Measurements from ENCODE around the gene TMEM91. TPM values are rescaled to one million over a fixed set of nuclear protein-coding genes. Genes with fewer than 3 reads are reported as not detected.
"Not testable (repeated sequence)": the region's sequence is repeated elsewhere in the genome, so short reads cannot be mapped to it uniquely, and the experiment has no call there.

Gene TMEM91
- polyA plus RNA-seq, 3 donors from 2014 or later = 5.2 to 7.0 (median 6.1) TPM

DNA sequence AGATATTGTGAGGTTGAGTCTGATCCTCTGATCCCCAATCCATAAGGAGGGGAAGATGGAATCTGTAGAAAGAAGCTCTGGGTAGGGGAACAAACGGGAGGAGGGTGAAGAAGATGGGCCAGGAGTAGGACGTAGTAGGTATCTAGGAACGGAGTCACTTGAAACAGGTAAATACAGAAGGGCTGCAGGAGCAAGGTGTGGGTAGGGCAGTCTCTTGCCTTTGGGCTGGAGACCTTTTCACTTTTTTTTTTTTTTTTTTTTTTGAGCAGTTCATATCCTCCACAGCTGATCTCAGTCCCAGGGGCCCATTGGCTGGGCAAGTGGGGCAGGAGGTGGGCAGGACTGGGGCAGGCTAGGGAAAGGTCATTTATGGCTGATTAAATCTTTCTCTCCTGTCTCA, 22.8 kb downstream of the TMEM91 start:
- DNase-seq = no peak
- H3K4me1 Mint-ChIP-seq = peaks cover 37 to 57% of the 10 kb centered on the region in 2 donors
- peak overlapping the region in 5 of 6 donors; percentile 27 to 100 (median 57) for H3K27ac Mint-ChIP-seq

DNA sequence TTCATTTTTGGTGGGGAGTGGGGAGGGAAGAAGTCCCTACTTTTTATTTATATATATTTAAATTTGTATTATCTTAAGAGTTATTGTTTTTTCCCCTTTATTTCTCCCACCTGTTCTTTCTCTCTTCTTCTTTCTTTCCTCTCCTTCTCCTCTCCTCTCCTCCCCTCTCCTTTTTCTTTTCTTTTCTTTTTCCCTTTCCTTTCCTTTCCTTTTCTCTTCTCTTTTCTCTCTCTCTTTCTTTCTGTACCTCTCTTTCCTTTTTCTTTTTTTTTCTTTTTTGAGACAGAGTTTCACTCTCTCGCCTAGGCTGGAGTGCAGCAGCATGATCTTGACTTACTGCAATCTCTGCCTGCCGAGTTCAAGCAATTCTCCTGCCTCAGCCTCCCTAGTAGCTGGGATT, 23.2 kb downstream of the TMEM91 start:
- Mint-ChIP-seq H3K9me3 (no peaks in the 10 kb centered on the region), H3K36me3 (peaks cover 0 to 4% (median 0%) of the 10 kb centered on the region in 3 donors), H3K27ac (peak overlapping the region in 3 of 6 donors; percentile 46 to 84 (median 83)), H3K4me1 (peaks cover 37 to 57% of the 10 kb centered on the region in 2 donors), H3K4me3 (peak overlapping the region; percentile 30 to 98 (median 95)), H3K27me3 (ENCODE audit: low read depth in 3 of 3) (peaks cover 0 to 11% (median 8%) of the 10 kb centered on the region in 3 donors)
- no peak for DNase-seq

More for the DNA sequence above, 22.8 kb downstream of the TMEM91 start:
- Mint-ChIP-seq H3K4me3 (peak overlapping the region; percentile 95 to 99 (median 97)), H3K9me3 (no peaks in the 10 kb centered on the region), H3K36me3 (peaks cover 0 to 4% (median 0%) of the 10 kb centered on the region in 3 donors), H3K27me3 (ENCODE audit: low read depth in 3 of 3) (peaks cover 0 to 11% (median 8%) of the 10 kb centered on the region in 3 donors)

- H3K9me3 Mint-ChIP-seq = no peaks in the 10 kb centered on the region
- DNase-seq = no peak
- H3K27ac Mint-ChIP-seq = peak overlapping the region in 2 of 6 donors; percentile 36 to 71
- H3K4me3 Mint-ChIP-seq = peak overlapping the region in 1 of 5 donors; percentile 8
- H3K27me3 Mint-ChIP-seq (ENCODE audit: low read depth in 3 of 3) = peaks cover 0 to 9% (median 8%) of the 10 kb centered on the region in 3 donors
- H3K36me3 Mint-ChIP-seq = peaks cover 0 to 4% (median 0%) of the 10 kb centered on the region in 3 donors
- peaks cover 28 to 42% of the 10 kb centered on the region in 2 donors for H3K4me1 Mint-ChIP-seq
Observed at GRCh38 chr19:41401483-41401882, 25.1 kb downstream of the TMEM91 start.

- Mint-ChIP-seq H3K4me3 (no peak overlapping the region), H3K36me3 (peaks cover 0 to 4% (median 0%) of the 10 kb centered on the region in 3 donors), H3K9me3 (no peaks in the 10 kb centered on the region), H3K27ac (peak overlapping the region in 1 of 6 donors; percentile 30), H3K27me3 (ENCODE audit: low read depth in 3 of 3) (peaks cover 0 to 7% (median 7%) of the 10 kb centered on the region in 3 donors), H3K4me1 (peaks cover 24 to 37% of the 10 kb centered on the region in 2 donors)
- no peak for DNase-seq
Observed at GRCh38 chr19:41402010-41402409, 25.7 kb downstream of the TMEM91 start.

DNA sequence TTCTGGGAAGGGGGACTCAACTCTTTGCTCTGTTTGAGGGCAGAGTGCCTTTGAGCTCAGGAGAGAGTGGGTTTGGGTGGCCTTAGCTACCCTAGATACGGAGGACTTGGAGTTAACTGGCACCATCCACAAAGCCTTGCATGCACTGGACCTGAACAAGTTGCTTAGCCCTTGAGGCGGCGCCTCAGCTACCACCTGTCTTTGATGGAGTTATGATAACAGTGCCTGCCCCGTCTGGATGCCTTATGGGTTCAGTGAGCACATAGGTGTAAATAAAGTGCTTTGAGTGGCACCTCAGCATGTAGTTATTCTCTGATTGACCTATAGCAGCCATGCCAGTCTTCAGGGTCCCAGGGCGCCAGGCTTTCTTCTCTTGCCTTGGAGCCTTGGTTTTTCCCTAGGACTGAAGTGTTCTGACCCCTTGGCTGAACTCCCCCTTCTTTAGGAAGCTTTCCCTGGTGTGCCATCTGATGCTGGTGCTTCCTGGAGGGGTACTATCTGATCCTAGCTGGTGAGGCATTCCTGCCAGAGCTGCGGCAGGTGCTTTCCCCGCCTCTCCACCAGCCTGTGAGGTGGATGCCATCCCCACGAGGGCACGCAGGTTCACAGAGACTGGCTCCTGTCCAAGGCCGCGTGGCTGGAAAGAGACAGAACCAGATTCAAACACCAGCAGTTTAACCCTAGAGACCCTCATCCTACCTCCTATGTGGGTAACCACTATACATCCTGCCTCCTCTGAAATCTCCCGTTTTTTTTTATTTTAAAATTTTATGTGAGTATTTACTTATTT, 27.0 kb downstream of the TMEM91 start:
- Mint-ChIP-seq H3K4me1 (peaks cover 15 to 23% of the 10 kb centered on the region in 2 donors), H3K27ac (peak overlapping the region in 1 of 6 donors; percentile 12), H3K36me3 (peaks cover 0 to 4% (median 0%) of the 10 kb centered on the region in 3 donors), H3K4me3 (no peak overlapping the region), H3K9me3 (no peaks in the 10 kb centered on the region), H3K27me3 (ENCODE audit: low read depth in 3 of 3) (peaks cover 0 to 2% (median 1%) of the 10 kb centered on the region in 3 donors)
- no peak for DNase-seq

GRCh38 chr19:41405776-41406175, 29.4 kb downstream of the TMEM91 start:
- Mint-ChIP-seq H3K36me3 (peaks cover 0 to 10% (median 0%) of the 10 kb centered on the region in 3 donors), H3K27me3 (ENCODE audit: low read depth in 3 of 3) (peaks cover 0 to 4% (median 0%) of the 10 kb centered on the region in 3 donors), H3K27ac (no peak overlapping the region), H3K9me3 (no peaks in the 10 kb centered on the region), H3K4me1 (peaks cover 18 to 24% of the 10 kb centered on the region in 2 donors), H3K4me3 (no peak overlapping the region)
- no peak for DNase-seq

GRCh38 chr19:41407271-41407670, 30.9 kb downstream of the TMEM91 start:
- DNase-seq = no peak
- Mint-ChIP-seq H3K9me3 (no peaks in the 10 kb centered on the region), H3K36me3 (peaks cover 0 to 11% (median 3%) of the 10 kb centered on the region in 3 donors), H3K4me3 (no peak overlapping the region), H3K4me1 (peaks cover 15 to 18% of the 10 kb centered on the region in 2 donors), H3K27ac (no peak overlapping the region), H3K27me3 (ENCODE audit: low read depth in 3 of 3) (peaks cover 0 to 4% (median 0%) of the 10 kb centered on the region in 3 donors)

GRCh38 chr19:41408256-41408655, 31.9 kb downstream of the TMEM91 start:
- Mint-ChIP-seq H3K27me3 (ENCODE audit: low read depth in 3 of 3) (peaks cover 0 to 4% (median 0%) of the 10 kb centered on the region in 3 donors), H3K4me1 (peaks cover 15 to 18% of the 10 kb centered on the region in 2 donors), H3K36me3 (peaks cover 0 to 11% (median 3%) of the 10 kb centered on the region in 3 donors), H3K9me3 (no peaks in the 10 kb centered on the region), H3K27ac (no peak overlapping the region), H3K4me3 (no peak overlapping the region)
- DNase-seq = no peak

DNA sequence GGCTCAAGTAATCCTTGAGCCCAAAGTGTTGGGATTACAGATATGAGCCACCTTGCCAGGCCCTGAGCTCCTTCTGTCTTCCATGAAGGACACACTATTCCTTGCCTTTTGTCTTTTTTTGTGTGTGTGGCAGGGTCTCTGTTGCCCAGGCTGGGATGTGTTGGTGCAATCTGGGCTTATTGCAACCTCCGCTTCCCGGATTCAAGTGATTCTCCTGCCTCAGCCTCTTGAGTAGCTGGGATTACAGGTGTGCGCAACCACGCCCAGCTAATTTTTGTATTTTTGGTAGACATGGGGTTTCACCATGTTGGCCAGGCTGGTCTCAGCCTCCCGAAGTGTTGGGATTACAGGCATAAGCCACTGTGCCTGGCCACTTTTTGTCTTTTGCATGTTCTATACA, 32.5 kb downstream of the TMEM91 start:
- not testable (repeated sequence) for H3K9me3 Mint-ChIP-seq; H3K27ac Mint-ChIP-seq; H3K4me3 Mint-ChIP-seq; H3K27me3 Mint-ChIP-seq (ENCODE audit: low read depth in 3 of 3); DNase-seq
- Mint-ChIP-seq H3K4me1 (peaks cover 15 to 18% of the 10 kb centered on the region in 2 donors), H3K36me3 (peaks cover 4 to 17% (median 7%) of the 10 kb centered on the region in 3 donors)

DNA sequence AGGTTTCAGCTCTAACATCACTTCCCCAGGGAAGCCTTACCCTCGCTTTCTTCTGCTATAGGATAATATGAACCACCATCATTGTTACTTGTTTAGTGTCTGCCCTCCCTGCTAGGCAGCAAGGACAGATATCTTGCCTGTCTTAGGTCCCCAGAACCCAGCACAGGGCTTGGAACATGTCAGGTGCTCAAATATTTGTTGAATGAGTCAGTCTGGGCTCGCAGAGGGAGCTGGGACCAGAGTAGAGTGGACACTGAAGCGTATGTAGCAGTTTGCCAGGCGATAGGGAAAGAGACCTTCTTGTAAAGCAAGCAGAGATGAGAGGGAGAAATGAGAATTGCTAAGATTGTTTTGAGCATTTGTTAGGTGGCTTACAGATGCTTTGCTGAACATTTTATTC, 33.0 kb downstream of the TMEM91 start:
- H3K9me3 Mint-ChIP-seq = no peaks in the 10 kb centered on the region
- peaks cover 0 to 4% (median 0%) of the 10 kb centered on the region in 3 donors for H3K27me3 Mint-ChIP-seq (ENCODE audit: low read depth in 3 of 3)
- DNase-seq = no peak
- peaks cover 15 to 18% of the 10 kb centered on the region in 2 donors for H3K4me1 Mint-ChIP-seq
- H3K4me3 Mint-ChIP-seq = peak overlapping the region in 4 of 5 donors; percentile 46 to 55 (median 49)
- H3K36me3 Mint-ChIP-seq = peaks cover 7 to 20% (median 7%) of the 10 kb centered on the region in 3 donors
- peak overlapping the region in 4 of 6 donors; percentile 36 to 74 (median 48) for H3K27ac Mint-ChIP-seq

- no peaks in the 10 kb centered on the region for H3K9me3 Mint-ChIP-seq
- peak overlapping the region in 5 of 6 donors; percentile 46 to 74 (median 66) for H3K27ac Mint-ChIP-seq
- DNase-seq = no peak
- H3K4me1 Mint-ChIP-seq = peaks cover 15 to 18% of the 10 kb centered on the region in 2 donors
- peaks cover 7 to 23% (median 11%) of the 10 kb centered on the region in 3 donors for H3K36me3 Mint-ChIP-seq
- H3K4me3 Mint-ChIP-seq = peak overlapping the region in 1 of 5 donors; percentile 57
- H3K27me3 Mint-ChIP-seq (ENCODE audit: low read depth in 3 of 3) = peaks cover 0 to 4% (median 0%) of the 10 kb centered on the region in 3 donors
Observed at GRCh38 chr19:41410336-41411054, 34.2 kb downstream of the TMEM91 start.

- H3K36me3 Mint-ChIP-seq = peaks cover 7 to 23% (median 11%) of the 10 kb centered on the region in 3 donors
- no peaks in the 10 kb centered on the region for H3K9me3 Mint-ChIP-seq
- no peak for DNase-seq
- no peak overlapping the region for H3K27ac Mint-ChIP-seq
- H3K27me3 Mint-ChIP-seq (ENCODE audit: low read depth in 3 of 3) = peaks cover 0 to 4% (median 1%) of the 10 kb centered on the region in 3 donors
- H3K4me1 Mint-ChIP-seq = peaks cover 15 to 18% of the 10 kb centered on the region in 2 donors
- no peak overlapping the region for H3K4me3 Mint-ChIP-seq
Observed at GRCh38 chr19:41411100-41411967, 35.0 kb downstream of the TMEM91 start.

- DNase-seq = no peak
- H3K4me3 Mint-ChIP-seq = no peak overlapping the region
- H3K36me3 Mint-ChIP-seq = peaks cover 7 to 23% (median 11%) of the 10 kb centered on the region in 3 donors
- no peaks in the 10 kb centered on the region for H3K9me3 Mint-ChIP-seq
- H3K4me1 Mint-ChIP-seq = peaks cover 15 to 18% of the 10 kb centered on the region in 2 donors
- peak overlapping the region in 1 of 6 donors; percentile 27 for H3K27ac Mint-ChIP-seq
- peaks cover 0 to 4% (median 2%) of the 10 kb centered on the region in 3 donors for H3K27me3 Mint-ChIP-seq (ENCODE audit: low read depth in 3 of 3)
Observed at GRCh38 chr19:41411968-41412265, 35.6 kb downstream of the TMEM91 start.
